ENCODE data around the gene SLC43A1.

SLC43A1 gene

DNA sequence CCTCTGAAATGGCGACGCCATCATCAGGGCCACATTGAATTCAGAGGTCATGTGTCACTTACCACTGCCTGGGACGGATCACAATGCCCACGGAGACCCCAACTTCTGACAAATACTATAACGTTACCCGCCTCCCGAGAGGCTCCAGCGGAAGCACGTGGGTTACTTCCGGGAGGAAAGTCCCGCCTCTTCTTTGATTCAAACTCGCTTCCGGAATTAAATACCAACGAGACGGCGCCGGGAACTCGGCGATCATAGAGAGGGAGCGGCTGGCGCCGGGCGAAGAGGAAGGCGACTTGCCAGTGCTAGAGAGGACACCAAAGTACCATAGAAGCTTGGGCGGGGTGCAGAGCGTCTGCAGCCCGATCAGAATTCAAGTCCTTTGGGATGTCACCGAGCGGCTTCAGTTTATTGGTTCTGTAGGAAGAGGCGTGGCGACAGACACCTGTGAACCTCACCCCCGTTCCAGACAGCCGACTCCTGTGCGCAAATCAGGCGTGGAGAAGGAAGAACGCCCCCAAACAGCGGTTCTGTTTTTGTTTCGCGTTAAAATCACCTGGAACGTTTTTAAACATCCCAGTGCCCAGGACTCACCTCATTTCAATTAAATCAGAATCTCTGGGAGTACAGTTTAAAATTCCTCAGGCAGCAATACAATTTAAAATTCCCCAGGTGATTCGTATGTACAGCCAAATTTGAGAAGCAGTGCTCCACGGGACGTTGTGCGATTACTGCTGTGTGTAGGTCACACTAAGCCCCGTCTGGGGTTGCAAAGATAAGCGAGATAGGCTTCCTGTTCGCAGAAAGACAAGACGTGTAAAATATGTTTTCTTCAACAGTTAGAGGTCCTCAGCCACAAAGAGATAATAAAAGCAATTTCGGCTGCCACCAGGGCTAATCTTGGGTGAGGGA, 15.3 kb upstream of the SLC43A1 start, which contains the start of gene TIMM10:
TSS of gene TIMM10 (minus strand) at position 159 of the 912 bp plus-strand sequence. CDS start 565 bp downstream, outside the sequence.
- Histone ChIP-seq H3K36me3 (ENCODE audit: control insufficient read depth, low read length) (peaks cover 37% of the 10 kb centered on the region), H3K4me3 (ENCODE audit: low read length) (peak within 1 kb of the TSS; percentile 88), H3F3A (ENCODE audit: control insufficient read depth, insufficient read depth) (no peaks in the 10 kb centered on the region; the same call in 1 of the 2 replicates), H3K9me2 (replicated peaks; ENCODE audit: control insufficient read depth, low read length) (no peaks in the 10 kb centered on the region), H3K4me2 (ENCODE audit: low read length) (peak within 1 kb of the TSS; percentile 78), H3K9me3 (ENCODE audit: control insufficient read depth, insufficient read depth, low read length) (no peaks in the 10 kb centered on the region), H3K79me2 (ENCODE audit: control insufficient read depth, low read length) (peaks cover 36% of the 10 kb centered on the region), H3K27ac (ENCODE audit: low read depth, low read length) (peak within 1 kb of the TSS; percentile 63), H3K27me3 (ENCODE audit: control insufficient read depth, low read length) (peaks cover 5% of the 10 kb centered on the region), H4K20me1 (ENCODE audit: control insufficient read depth, insufficient read depth, low read depth, low read length) (no peaks in the 10 kb centered on the region), H3K4me1 (ENCODE audit: control insufficient read depth, low read length) (peaks cover 30% of the 10 kb centered on the region)
- TF ChIP-seq EZH2phosphoT487 (IDR thresholded peaks at IDR 0.05; ENCODE audit: borderline replicate concordance, low read length) = no peak
- TF ChIP-seq, protein P1, sequence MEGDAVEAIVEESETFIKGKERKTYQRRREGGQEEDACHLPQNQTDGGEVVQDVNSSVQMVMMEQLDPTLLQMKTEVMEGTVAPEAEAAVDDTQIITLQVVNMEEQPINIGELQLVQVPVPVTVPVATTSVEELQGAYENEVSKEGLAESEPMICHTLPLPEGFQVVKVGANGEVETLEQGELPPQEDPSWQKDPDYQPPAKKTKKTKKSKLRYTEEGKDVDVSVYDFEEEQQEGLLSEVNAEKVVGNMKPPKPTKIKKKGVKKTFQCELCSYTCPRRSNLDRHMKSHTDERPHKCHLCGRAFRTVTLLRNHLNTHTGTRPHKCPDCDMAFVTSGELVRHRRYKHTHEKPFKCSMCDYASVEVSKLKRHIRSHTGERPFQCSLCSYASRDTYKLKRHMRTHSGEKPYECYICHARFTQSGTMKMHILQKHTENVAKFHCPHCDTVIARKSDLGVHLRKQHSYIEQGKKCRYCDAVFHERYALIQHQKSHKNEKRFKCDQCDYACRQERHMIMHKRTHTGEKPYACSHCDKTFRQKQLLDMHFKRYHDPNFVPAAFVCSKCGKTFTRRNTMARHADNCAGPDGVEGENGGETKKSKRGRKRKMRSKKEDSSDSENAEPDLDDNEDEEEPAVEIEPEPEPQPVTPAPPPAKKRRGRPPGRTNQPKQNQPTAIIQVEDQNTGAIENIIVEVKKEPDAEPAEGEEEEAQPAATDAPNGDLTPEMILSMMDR (IDR thresholded peaks at IDR 0.05; ENCODE audit: low read depth, low read length, poor library complexity, severe bottlenecking) = peak; percentile 8

DNA sequence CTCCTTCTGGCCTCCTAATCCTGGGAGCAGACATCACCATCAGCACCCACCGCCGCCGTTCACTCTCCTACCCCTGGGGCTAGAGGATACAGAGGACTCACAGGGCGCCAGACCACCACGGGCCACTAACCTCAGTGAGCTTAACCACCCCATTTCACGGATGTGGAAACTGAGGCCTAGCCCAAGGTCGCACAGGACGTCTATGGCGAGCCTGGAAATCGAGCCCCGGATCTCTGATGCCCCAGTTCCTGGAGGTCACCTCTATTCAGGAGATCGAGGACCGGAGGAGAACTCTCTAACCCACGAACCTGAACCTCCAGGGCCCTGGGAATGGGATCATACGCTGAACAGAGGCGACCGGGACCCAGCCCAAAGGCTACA, 14.7 kb upstream of the SLC43A1 start:
- Histone ChIP-seq H3K9me2 (replicated peaks; ENCODE audit: control insufficient read depth, low read length) (no peaks in the 10 kb centered on the region), H3K27ac (ENCODE audit: low read depth, low read length) (peak overlapping the region; percentile 55), H3K4me2 (ENCODE audit: low read length) (peak overlapping the region; percentile 78), H3K9me3 (ENCODE audit: control insufficient read depth, insufficient read depth, low read length) (no peaks in the 10 kb centered on the region), H3K4me1 (ENCODE audit: control insufficient read depth, low read length) (peaks cover 30% of the 10 kb centered on the region), H3K79me2 (ENCODE audit: control insufficient read depth, low read length) (peaks cover 36% of the 10 kb centered on the region), H3K27me3 (ENCODE audit: control insufficient read depth, low read length) (peaks cover under 1% of the 10 kb centered on the region), H3F3A (ENCODE audit: control insufficient read depth, insufficient read depth) (no peaks in the 10 kb centered on the region; the same call in 1 of the 2 replicates), H3K4me3 (ENCODE audit: low read length) (peak overlapping the region; percentile 88), H4K20me1 (ENCODE audit: control insufficient read depth, insufficient read depth, low read depth, low read length) (no peaks in the 10 kb centered on the region), H3K36me3 (ENCODE audit: control insufficient read depth, low read length) (peaks cover 39% of the 10 kb centered on the region)
- TF ChIP-seq, protein P1 (IDR thresholded peaks at IDR 0.05; ENCODE audit: low read depth, low read length, poor library complexity, severe bottlenecking) = no peak

DNA sequence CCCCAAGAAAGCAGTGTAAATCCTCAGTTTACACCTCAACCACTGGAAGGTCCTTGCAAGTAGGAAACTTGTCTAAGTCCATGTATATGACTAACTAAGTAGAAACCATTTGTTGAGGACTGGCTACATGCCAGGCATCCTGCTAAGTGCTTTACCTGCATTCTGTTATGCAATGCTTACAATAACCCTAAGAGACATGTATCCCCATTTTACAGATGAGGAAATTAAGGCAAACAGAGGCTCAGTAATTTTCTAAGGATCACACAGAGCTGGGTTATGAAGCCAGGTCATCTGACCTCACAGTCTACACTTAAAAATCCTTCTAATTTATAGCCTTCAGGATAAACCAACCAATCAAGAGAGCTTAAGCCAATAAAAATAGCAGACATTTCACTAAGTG, 13.5 kb upstream of the SLC43A1 start:
- peaks cover 36% of the 10 kb centered on the region for H3K79me2 ChIP-seq (ENCODE audit: control insufficient read depth, low read length)
- no peaks in the 10 kb centered on the region for H3K9me2 ChIP-seq (replicated peaks; ENCODE audit: control insufficient read depth, low read length)
- TF ChIP-seq, protein P1 (IDR thresholded peaks at IDR 0.05; ENCODE audit: low read depth, low read length, poor library complexity, severe bottlenecking) = no peak
- no peak for TF ChIP-seq EZH2phosphoT487 (IDR thresholded peaks at IDR 0.05; ENCODE audit: borderline replicate concordance, low read length)
- peak overlapping the region; percentile 88 for H3K4me3 ChIP-seq (ENCODE audit: low read length)
- H3K4me1 ChIP-seq (ENCODE audit: control insufficient read depth, low read length) = peaks cover 30% of the 10 kb centered on the region
- no peak overlapping the region for H3K27ac ChIP-seq (ENCODE audit: low read depth, low read length)
- H3K36me3 ChIP-seq (ENCODE audit: control insufficient read depth, low read length) = peaks cover 46% of the 10 kb centered on the region
- peak overlapping the region; percentile 78 for H3K4me2 ChIP-seq (ENCODE audit: low read length)
- no peaks in the 10 kb centered on the region; the same call in 1 of the 2 replicates for H3F3A ChIP-seq (ENCODE audit: control insufficient read depth, insufficient read depth)
- H3K27me3 ChIP-seq (ENCODE audit: control insufficient read depth, low read length) = no peaks in the 10 kb centered on the region
- no peaks in the 10 kb centered on the region for H4K20me1 ChIP-seq (ENCODE audit: control insufficient read depth, insufficient read depth, low read depth, low read length)
- H3K9me3 ChIP-seq (ENCODE audit: control insufficient read depth, insufficient read depth, low read length) = no peaks in the 10 kb centered on the region
